Lung (tissue), 12 donors: ENCODE results near the gene OPN4. TPM values are rescaled to one million over a fixed set of nuclear protein-coding genes. Genes with fewer than 3 reads are reported as not detected.
A peak's percentile ranks its signal among the peaks of the same experiment; 100 is the strongest.

Source experiments
- ATAC-seq: fragments of 200-7000 bp; cut with Tn5 transposase; one replicate; pipeline ENCODE4 v1.9.1; 2020; ENCODE audit warnings: moderate number of reproducible peaks; ENCODE audit not compliant: insufficient read depth, low FRiP score
- DNase-seq, 3 donors: peaks; one replicate each; pipeline ENCODE4 v3.0.0-alpha.2; 2013 to 2017
- H3K27ac ChIP-seq, 2 donors: one replicate each; pipeline ENCODE4 v1.5.1; 2013; ENCODE audit warnings: mild to moderate bottlenecking in 2 of 2, moderate library complexity in 2 of 2, control low read depth in 1 of 2, inconsistent platforms in 1 of 2, low read depth in 1 of 2, low read length in 1 of 2
- H3K27me3 ChIP-seq, 3 donors: one replicate each; pipeline ENCODE4 v1.5.1; 2013; ENCODE audit warnings: low read length in 2 of 3; ENCODE audit not compliant: control insufficient read depth in 3 of 3, insufficient read depth in 3 of 3
- H3K36me3 ChIP-seq, 4 donors: one replicate each; pipeline ENCODE4 v1.5.1; 2013; ENCODE audit warnings: low read length in 4 of 4, mild to moderate bottlenecking in 1 of 4, moderate library complexity in 1 of 4; ENCODE audit not compliant: control insufficient read depth in 4 of 4, insufficient read depth in 4 of 4
- H3K4me1 ChIP-seq, 5 donors: one replicate each; pipeline ENCODE4 v1.5.1; 2013; ENCODE audit warnings: low read length in 5 of 5, mild to moderate bottlenecking in 2 of 5, moderate library complexity in 1 of 5; ENCODE audit not compliant: control insufficient read depth in 5 of 5, insufficient read depth in 5 of 5
- H3K4me3 ChIP-seq: one replicate; pipeline ENCODE4 v1.5.1; 2013; ENCODE audit warnings: mild to moderate bottlenecking, control low read depth, moderate library complexity
- H3K9ac ChIP-seq, 2 donors: one replicate each; pipeline ENCODE4 v1.5.1; 2013; ENCODE audit warnings: low read length in 2 of 2, control low read depth in 1 of 2; ENCODE audit not compliant: insufficient read depth in 1 of 2
- H3K9me3 ChIP-seq, 4 donors: one replicate each; pipeline ENCODE4 v1.5.1; 2013; ENCODE audit warnings: low read length in 3 of 4, mild to moderate bottlenecking in 1 of 4, moderate library complexity in 1 of 4; ENCODE audit not compliant: control insufficient read depth in 4 of 4, insufficient read depth in 3 of 4
- WGBS, 2 donors: extraction: QIAGEN DNeasy Blood & Tissue Kit; methylation state at CpG; one replicate each; pipeline ENCODE4 v1.1.7; 2013; 5-methylcytosine and 5-hydroxymethylcytosine counted together
- polyA plus RNA-seq, 2 donors: library from polyadenylated mRNA; stranded (reverse); fragments of 200-250 nt; gene quantifications; one replicate each; pipeline ENCODE4 v1.2.1, GENCODE V29; 2013
- total RNA-seq, 2 donors: library from RNA; depleted of rRNA in 1 of 2; stranded (reverse); fragments of >200 nt in 1 of 2; gene quantifications; one replicate each; pipeline ENCODE4 v1.2.1, GENCODE V29; 2014 to 2021
- TF ChIP-seq, protein P1 (sequence below): IDR thresholded peaks from 2 replicates; pipeline ENCODE4 v1.5.1; 2012; ENCODE audit warnings: mild to moderate bottlenecking; ENCODE audit errors: control extremely low read depth, extremely low read depth
- donor health status: control.
- donor health status: control.
- donor health status: Bipolar disorder and iron deficiency.
- donor health status: healthy.
- donor health status: DM: yes; HTN: yes; CAD: no.

Gene OPN4
- total and polyA plus RNA-seq, 4 donors: 0.12 TPM; not detected in 3

DNA sequence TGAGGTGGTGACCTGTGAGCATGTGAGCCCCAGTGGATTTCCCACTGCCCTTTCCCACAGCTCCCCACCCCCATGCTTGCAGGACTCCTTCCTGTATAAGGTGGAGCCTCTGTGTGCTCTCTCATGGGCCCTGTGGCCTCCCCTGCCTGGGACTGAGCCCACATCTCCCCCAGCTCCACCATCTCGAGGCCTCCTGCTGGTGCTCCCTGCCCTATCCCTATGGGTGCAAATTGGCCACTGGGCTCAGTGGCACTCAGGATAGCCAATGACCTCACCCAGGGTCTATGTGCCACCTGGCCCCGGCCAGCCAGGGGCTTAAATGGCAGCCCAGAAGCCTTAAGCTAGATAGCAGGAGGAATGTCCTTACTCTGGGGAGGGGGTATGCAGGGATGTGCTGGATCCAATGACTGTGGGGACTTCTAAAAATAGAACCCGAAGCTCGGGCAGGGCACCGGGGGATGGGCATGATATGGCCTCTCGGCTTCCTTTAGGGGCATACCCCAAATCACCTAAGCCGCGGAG lies 16.0 kb downstream of the OPN4 start:
- H3K4me1 ChIP-seq: peaks cover 0 to 43% (median 0%) of the 10 kb centered on the region in 5 donors
- WGBS, 2 donors: 75 to 84% methylated on average over 8 of the region's 8 CpGs
- H3K27ac ChIP-seq: peak overlapping the region in 1 of 2 donors; percentile 94
- TF ChIP-seq, protein P1, sequence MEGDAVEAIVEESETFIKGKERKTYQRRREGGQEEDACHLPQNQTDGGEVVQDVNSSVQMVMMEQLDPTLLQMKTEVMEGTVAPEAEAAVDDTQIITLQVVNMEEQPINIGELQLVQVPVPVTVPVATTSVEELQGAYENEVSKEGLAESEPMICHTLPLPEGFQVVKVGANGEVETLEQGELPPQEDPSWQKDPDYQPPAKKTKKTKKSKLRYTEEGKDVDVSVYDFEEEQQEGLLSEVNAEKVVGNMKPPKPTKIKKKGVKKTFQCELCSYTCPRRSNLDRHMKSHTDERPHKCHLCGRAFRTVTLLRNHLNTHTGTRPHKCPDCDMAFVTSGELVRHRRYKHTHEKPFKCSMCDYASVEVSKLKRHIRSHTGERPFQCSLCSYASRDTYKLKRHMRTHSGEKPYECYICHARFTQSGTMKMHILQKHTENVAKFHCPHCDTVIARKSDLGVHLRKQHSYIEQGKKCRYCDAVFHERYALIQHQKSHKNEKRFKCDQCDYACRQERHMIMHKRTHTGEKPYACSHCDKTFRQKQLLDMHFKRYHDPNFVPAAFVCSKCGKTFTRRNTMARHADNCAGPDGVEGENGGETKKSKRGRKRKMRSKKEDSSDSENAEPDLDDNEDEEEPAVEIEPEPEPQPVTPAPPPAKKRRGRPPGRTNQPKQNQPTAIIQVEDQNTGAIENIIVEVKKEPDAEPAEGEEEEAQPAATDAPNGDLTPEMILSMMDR: no peak
- H3K9me3 ChIP-seq: no peaks in the 10 kb centered on the region
- no peaks in the 10 kb centered on the region for H3K36me3 ChIP-seq
- no peak overlapping the region for H3K9ac ChIP-seq
- H3K4me3 ChIP-seq: no peak overlapping the region
- H3K27me3 ChIP-seq: no peaks in the 10 kb centered on the region
- ATAC-seq (no peak), DNase-seq (no peak)

DNA sequence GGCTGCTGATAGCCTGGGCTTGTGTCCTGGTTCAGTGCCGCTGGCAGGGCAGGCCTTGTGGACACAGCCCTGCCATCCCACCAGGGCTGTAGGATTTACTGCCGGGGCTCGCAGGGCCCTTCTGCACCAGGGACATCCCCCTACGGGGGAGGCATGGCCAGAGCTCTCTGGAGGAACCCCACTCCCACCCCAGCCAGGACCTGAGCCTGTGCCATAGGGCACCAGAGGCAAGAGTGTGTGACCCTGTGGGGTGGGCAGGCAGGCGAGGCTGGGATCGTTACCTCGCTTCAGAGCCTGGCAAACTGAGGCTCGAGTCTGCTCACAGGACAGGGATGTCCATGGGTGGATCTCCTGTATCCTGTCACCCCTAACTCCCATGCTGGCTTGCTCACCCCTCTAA lies 16.5 kb downstream of the OPN4 start:
- DNase-seq (no peak), ATAC-seq (no peak)
- H3K4me3 ChIP-seq: no peak overlapping the region
- no peaks in the 10 kb centered on the region for H3K36me3 ChIP-seq
- no peaks in the 10 kb centered on the region for H3K9me3 ChIP-seq
- TF ChIP-seq, protein P1: no peak
- H3K4me1 ChIP-seq: peaks cover 0 to 43% (median 0%) of the 10 kb centered on the region in 5 donors
- H3K9ac ChIP-seq: no peak overlapping the region
- 86 to 90% methylated on average over 8 of the region's 8 CpGs for WGBS, 2 donors
- H3K27ac ChIP-seq: peak overlapping the region in 1 of 2 donors; percentile 94
- no peaks in the 10 kb centered on the region for H3K27me3 ChIP-seq

DNA sequence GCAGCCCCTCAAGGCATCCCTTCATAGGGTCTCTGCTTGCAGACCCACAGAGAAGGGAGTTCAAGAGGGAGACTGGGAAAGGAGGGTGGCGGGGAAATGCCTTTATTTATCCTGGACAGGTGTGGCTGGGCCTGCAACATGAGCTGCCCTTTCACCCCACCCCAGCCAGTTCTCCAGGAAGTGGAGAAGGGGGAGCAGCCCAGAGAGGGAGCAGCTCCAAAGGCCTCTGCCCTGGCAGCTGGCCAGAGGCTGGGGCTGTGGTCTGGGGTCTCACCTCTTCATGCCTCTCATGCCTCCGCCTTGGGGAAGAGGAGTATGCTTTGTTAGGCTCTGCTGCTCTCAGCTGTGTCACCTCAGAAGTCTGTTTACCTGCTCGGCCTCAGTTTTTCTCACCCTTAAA lies 17.1 kb downstream of the OPN4 start:
- TF ChIP-seq, protein P1: no peak
- WGBS, 2 donors: 84 to 85% methylated on average over 3 of the region's 3 CpGs
- DNase-seq (no peak), ATAC-seq (no peak)
- H3K36me3 ChIP-seq: no peaks in the 10 kb centered on the region
- no peaks in the 10 kb centered on the region for H3K9me3 ChIP-seq
- peaks cover 0 to 43% (median 0%) of the 10 kb centered on the region in 5 donors for H3K4me1 ChIP-seq
- no peak overlapping the region for H3K9ac ChIP-seq
- no peaks in the 10 kb centered on the region for H3K27me3 ChIP-seq
- H3K27ac ChIP-seq: peak overlapping the region in 1 of 2 donors; percentile 94
- H3K4me3 ChIP-seq: no peak overlapping the region
